ENCODE data around the gene KIAA0513.

GRCh38 chr16:85130705-85131028 is 103.1 kb downstream of the KIAA0513 start:
- TF ChIP-seq, protein P1, sequence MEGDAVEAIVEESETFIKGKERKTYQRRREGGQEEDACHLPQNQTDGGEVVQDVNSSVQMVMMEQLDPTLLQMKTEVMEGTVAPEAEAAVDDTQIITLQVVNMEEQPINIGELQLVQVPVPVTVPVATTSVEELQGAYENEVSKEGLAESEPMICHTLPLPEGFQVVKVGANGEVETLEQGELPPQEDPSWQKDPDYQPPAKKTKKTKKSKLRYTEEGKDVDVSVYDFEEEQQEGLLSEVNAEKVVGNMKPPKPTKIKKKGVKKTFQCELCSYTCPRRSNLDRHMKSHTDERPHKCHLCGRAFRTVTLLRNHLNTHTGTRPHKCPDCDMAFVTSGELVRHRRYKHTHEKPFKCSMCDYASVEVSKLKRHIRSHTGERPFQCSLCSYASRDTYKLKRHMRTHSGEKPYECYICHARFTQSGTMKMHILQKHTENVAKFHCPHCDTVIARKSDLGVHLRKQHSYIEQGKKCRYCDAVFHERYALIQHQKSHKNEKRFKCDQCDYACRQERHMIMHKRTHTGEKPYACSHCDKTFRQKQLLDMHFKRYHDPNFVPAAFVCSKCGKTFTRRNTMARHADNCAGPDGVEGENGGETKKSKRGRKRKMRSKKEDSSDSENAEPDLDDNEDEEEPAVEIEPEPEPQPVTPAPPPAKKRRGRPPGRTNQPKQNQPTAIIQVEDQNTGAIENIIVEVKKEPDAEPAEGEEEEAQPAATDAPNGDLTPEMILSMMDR (optimal IDR thresholded peaks at IDR 0.05 in 1 of 3, IDR thresholded peaks at IDR 0.05 in 1 of 3, conservative IDR thresholded peaks at IDR 0.05 in 1 of 3; ENCODE audit: extremely low read depth in 1 of 3, insufficient read depth in 2 of 3, low read length in 3 of 3), result no peak
- TF ChIP-seq EZH2 (IDR thresholded peaks at IDR 0.05; ENCODE audit: low read length), result no peak
